ENCODE data around the gene TPD52L1. TPM values are rescaled to one million over a fixed set of nuclear protein-coding genes. Genes with fewer than 3 reads are reported as not detected.

The TPD52L1 gene
- total and polyA plus RNA-seq, 8 donors = 21.2 to 51.6 (median 24.4) TPM

GRCh38 chr6:125174626-125175025 is 21.1 kb downstream of the TPD52L1 start:
- no peak for DNase-seq
- ATAC-seq = no peak
- Histone ChIP-seq H3K27ac (no peak overlapping the region), H3K4me3 (no peak overlapping the region), H3K4me1 (no peaks in the 10 kb centered on the region), H3K27me3 (no peaks in the 10 kb centered on the region), H3K36me3 (no peaks in the 10 kb centered on the region), H3K9me3 (no peaks in the 10 kb centered on the region)
- TF ChIP-seq CTCF (IDR thresholded peaks at IDR 0.05) = no peak
- WGBS, 2 donors = 55 to 70% methylated on average over 1 of the region's 1 CpG
- intact Hi-C loops (cut with DNase I) = no loop called here
- no peak for FAIRE-seq

GRCh38 chr6:125175466-125176048 is 22.0 kb downstream of the TPD52L1 start:
- 81 to 84% methylated on average over 1 of the region's 1 CpG for WGBS, 2 donors
- DNase-seq = no peak
- intact Hi-C loops (cut with DNase I) = no loop called here
- Histone ChIP-seq H3K4me1 (no peaks in the 10 kb centered on the region), H3K4me3 (no peak overlapping the region), H3K27me3 (no peaks in the 10 kb centered on the region), H3K27ac (no peak overlapping the region), H3K9me3 (no peaks in the 10 kb centered on the region), H3K36me3 (no peaks in the 10 kb centered on the region)
- no peak for FAIRE-seq
- no peak for ATAC-seq
- no peak for TF ChIP-seq CTCF (IDR thresholded peaks at IDR 0.05)

GRCh38 chr6:125182237-125183008 is 28.9 kb downstream of the TPD52L1 start:
- Histone ChIP-seq H3K27ac (no peak overlapping the region), H3K4me1 (peaks cover 0 to 10% (median 4%) of the 10 kb centered on the region in 3 donors), H3K4me3 (no peak overlapping the region), H3K9me3 (no peaks in the 10 kb centered on the region), H3K27me3 (no peaks in the 10 kb centered on the region), H3K36me3 (no peaks in the 10 kb centered on the region)
- ATAC-seq (peak; percentile 86 to 92 (median 88)), FAIRE-seq (no peak), DNase-seq (peak in 2 of 6 donors; percentile 19 to 29)
- no peak for TF ChIP-seq CTCF (IDR thresholded peaks at IDR 0.05)
- WGBS, 2 donors = 39 to 40% methylated on average over 6 of the region's 6 CpGs
- intact Hi-C loops (cut with DNase I) = no loop called here

- 93 to 98% methylated on average over 6 of the region's 6 CpGs for WGBS, 2 donors
- Histone ChIP-seq H3K27me3 (no peaks in the 10 kb centered on the region), H3K9me3 (no peaks in the 10 kb centered on the region), H3K36me3 (no peaks in the 10 kb centered on the region), H3K4me1 (peaks cover 0 to 10% (median 4%) of the 10 kb centered on the region in 3 donors), H3K4me3 (no peak overlapping the region), H3K27ac (no peak overlapping the region)
- intact Hi-C loops (cut with DNase I) = no loop called here
- TF ChIP-seq CTCF (IDR thresholded peaks at IDR 0.05) = no peak
- FAIRE-seq (no peak), DNase-seq (no peak), ATAC-seq (peak in 1 of 4 donors; percentile 37)
Measured at GRCh38 chr6:125183391-125183790, 29.8 kb downstream of the TPD52L1 start.

GRCh38 chr6:125188037-125188436 is 34.5 kb downstream of the TPD52L1 start:
- ATAC-seq = no peak
- Histone ChIP-seq H3K27ac (no peak overlapping the region), H3K9me3 (no peaks in the 10 kb centered on the region), H3K36me3 (no peaks in the 10 kb centered on the region), H3K4me3 (no peak overlapping the region), H3K4me1 (peaks cover 0 to 14% (median 0%) of the 10 kb centered on the region in 3 donors), H3K27me3 (no peaks in the 10 kb centered on the region)
- TF ChIP-seq CTCF (IDR thresholded peaks at IDR 0.05) = no peak
- DNase-seq = no peak
- intact Hi-C loops (cut with DNase I) = no loop called here
- no peak for FAIRE-seq
- 74 to 93% methylated on average over 2 of the region's 2 CpGs for whole genome bisulfite sequencing, 2 donors

Data from pancreas (tissue), 10 donors.